ENCODE results near the gene RPS23. TPM values are rescaled to one million over a fixed set of nuclear protein-coding genes. Genes with fewer than 3 reads are reported as not detected.

Gene RPS23
- total RNA-seq, 4 donors from 2014 or later: 1,823 to 4,287 (median 2,697) TPM

Small RNA genes within 50 kb of the gene (small RNA-seq; reads per million reads assigned to genes)
- gene AC010598.1: not detected
